SH-SY5Y (cell line): Measurements from ENCODE around the gene JPH4.

Experiments
- GATA2 ChIP-seq: IDR thresholded peaks from 2 replicates; pipeline ENCODE4 v1.6.1; 2011; ENCODE audit warnings: mild to moderate bottlenecking, low read depth, low read length
- GATA3 ChIP-seq: IDR thresholded peaks from 2 replicates; pipeline ENCODE4 v1.6.1; 2011; ENCODE audit warnings: low read depth, mild to moderate bottlenecking, low read length, moderate library complexity

GRCh38 chr14:23600806-23601205 lies 22.2 kb upstream of the JPH4 start:
- TF ChIP-seq GATA2: no peak
- TF ChIP-seq GATA3: no peak
